Spleen (tissue), 11 donors: Measurements from ENCODE around the gene DNASE1. TPM values are rescaled to one million over a fixed set of nuclear protein-coding genes. Genes with fewer than 3 reads are reported as not detected.
A peak's percentile ranks its signal among the peaks of the same experiment; 100 is the strongest.

Experiments used
- DNase-seq: peaks from one replicate; pipeline ENCODE4 v3.0.0-alpha.2; 2020
- H3K27ac ChIP-seq, 8 donors: fragments of 200-600 bp; sonication (generic) in 7 of 8; 1 replicate in 4 of 8; 2 replicates in 4 of 8; pipeline versions ENCODE4 v1.5.0 to v1.8.0; 2016 to 2021; ENCODE audit warnings: inconsistent platforms in 4 of 8, mild to moderate bottlenecking in 4 of 8, moderate library complexity in 1 of 8
- H3K27me3 ChIP-seq, 7 donors: fragments of 200-600 bp; sonication (generic) in 6 of 7; replicated peaks in 1 of 7; 1 replicate in 4 of 7; 2 replicates in 3 of 7; pipeline versions ENCODE4 v1.5.0 to v1.8.0; 2016 to 2021; ENCODE audit warnings: inconsistent platforms in 3 of 7, mild to moderate bottlenecking in 1 of 7
- H3K36me3 ChIP-seq, 6 donors: fragments of 200-600 bp; sonication (generic) in 5 of 6; 1 replicate in 4 of 6; 2 replicates in 2 of 6; pipeline versions ENCODE4 v1.5.0 to v1.8.0; 2016 to 2021; ENCODE audit warnings: inconsistent platforms in 2 of 6
- H3K4me1 ChIP-seq, 6 donors: fragments of 200-600 bp; sonication (generic) in 5 of 6; 1 replicate in 3 of 6; 2 replicates in 3 of 6; pipeline versions ENCODE4 v1.5.0 to v1.8.0; 2016 to 2021; ENCODE audit warnings: inconsistent platforms in 3 of 6
- H3K4me3 ChIP-seq, 8 donors: fragments of 200-600 bp; sonication (generic) in 7 of 8; 1 replicate in 4 of 8; 2 replicates in 4 of 8; pipeline versions ENCODE4 v1.5.0 to v1.8.0; 2016 to 2021; ENCODE audit warnings: inconsistent platforms in 4 of 8, mild to moderate bottlenecking in 4 of 8, moderate library complexity in 2 of 8
- H3K9me3 ChIP-seq, 8 donors: fragments of 200-600 bp; sonication (generic) in 7 of 8; 1 replicate in 4 of 8; 2 replicates in 4 of 8; pipeline versions ENCODE4 v1.5.0 to v1.8.0; 2016 to 2021; ENCODE audit warnings: inconsistent platforms in 4 of 8
- POLR2A ChIP-seq, 3 donors: fragments of 450-650 bp; IDR thresholded peaks; one replicate each; pipeline ENCODE4 v1.5.1; 2017; ENCODE audit warnings: antibody characterized with exemption in 3 of 3, mild to moderate bottlenecking in 1 of 3
- POLR2AphosphoS5 ChIP-seq, 3 donors: sonication (generic); formaldehyde crosslinking; IDR thresholded peaks; one replicate each; pipeline ENCODE4 v1.5.1; 2017; ENCODE audit warnings: antibody characterized with exemption in 3 of 3
- WGBS, 5 donors: extraction: QIAGEN DNeasy Blood & Tissue Kit in 3 of 5; methylation state at CpG; one replicate each; pipeline versions ENCODE4 v1.1.5 to v1.1.7; 2013 to 2018; 5-methylcytosine and 5-hydroxymethylcytosine counted together
- intact Hi-C: fragments of 100-400 bp; cut with DNase I; formaldehyde crosslinking; loops from one replicate; pipeline ENCODE4 v1.15.0; 2023; ENCODE audit warnings: low total_unique reads
- polyA plus RNA-seq, 3 donors: library from polyadenylated mRNA; stranded (reverse); fragments of 200-250 nt; gene quantifications; one replicate each; pipeline ENCODE4 v1.2.1, GENCODE V29; 2013
- total RNA-seq, 7 donors: library from RNA; depleted of rRNA in 3 of 7; stranded (reverse); fragments of >200 nt in 3 of 7; fragmentation: NEBNext Ultra II Directional in 4 of 7; extraction: Animal tissue kit (Norgen Biotek cat#: 25700) in 4 of 7; gene quantifications; one replicate each; pipeline versions ENCODE4 v1.1.0 to v1.2.1, GENCODE V29; 2016 to 2021
- TF ChIP-seq, protein P1 (sequence below), 11 experiments: fragments of 200-600 bp in 7 of 11; fragments of 450-650 bp in 4 of 11; sonication (generic) in 4 of 11; IDR thresholded peaks in 8 of 11; conservative IDR thresholded peaks in 3 of 11; 1 replicate in 7 of 11; 2 replicates in 4 of 11; pipeline versions ENCODE4 v1.4.0 to v1.8.0; 2016 to 2021; ENCODE audit warnings: antibody characterized with exemption in 11 of 11, inconsistent platforms in 4 of 11, mild to moderate bottlenecking in 1 of 11
- donor health status: healthy with polysubstance abuse.
- donor health status: DM: no; HTN: no; CAD: no; lungs with moderate emphysema.
- donor health status: DM: no; HTN: no; CAD: no.
- donor health status: Bipolar disorder and iron deficiency.
- donor health status: healthy.
- donor health status: DM: no; HTN: no; CAD: no.
- donor health status: DM: yes; HTN: yes; CAD: no.

DNASE1 gene
- total and polyA plus RNA-seq, 10 donors = 6.1 to 51.9 (median 24.7) TPM

DNA sequence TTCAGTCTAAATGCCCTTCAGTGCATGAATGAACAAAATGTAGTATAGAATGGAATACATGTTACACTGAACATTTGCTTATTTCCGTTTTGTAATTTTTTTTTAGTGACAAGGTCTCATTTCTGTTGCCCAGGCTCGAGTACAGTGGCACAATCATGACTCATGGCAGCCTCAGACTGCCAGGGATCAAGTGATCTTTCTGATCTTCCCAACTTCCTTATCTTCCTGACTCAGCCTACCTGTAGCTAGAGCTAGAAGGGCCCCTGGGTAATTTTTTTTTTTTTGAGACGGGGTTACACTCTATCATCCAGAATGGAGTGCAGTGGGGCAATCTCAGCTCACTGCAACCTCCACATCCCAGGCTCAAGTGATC, 35.7 kb upstream of the DNASE1 start:
- no peak for DNase-seq
- Histone ChIP-seq H3K27me3 (no peaks in the 10 kb centered on the region), H3K9me3 (no peaks in the 10 kb centered on the region), H3K4me3 (no peak overlapping the region), H3K4me1 (peaks cover 0 to 53% (median 6%) of the 10 kb centered on the region in 6 donors), H3K27ac (no peak overlapping the region), H3K36me3 (peaks cover 0 to 13% (median 0%) of the 10 kb centered on the region in 6 donors)
- 52 to 70% (median 59%) methylated on average over 3 of the region's 3 CpGs for WGBS, 5 donors
- intact Hi-C loops = no loop called here
- no peak for TF ChIP-seq POLR2AphosphoS5 (IDR thresholded peaks at IDR 0.05)
- TF ChIP-seq, protein P1, sequence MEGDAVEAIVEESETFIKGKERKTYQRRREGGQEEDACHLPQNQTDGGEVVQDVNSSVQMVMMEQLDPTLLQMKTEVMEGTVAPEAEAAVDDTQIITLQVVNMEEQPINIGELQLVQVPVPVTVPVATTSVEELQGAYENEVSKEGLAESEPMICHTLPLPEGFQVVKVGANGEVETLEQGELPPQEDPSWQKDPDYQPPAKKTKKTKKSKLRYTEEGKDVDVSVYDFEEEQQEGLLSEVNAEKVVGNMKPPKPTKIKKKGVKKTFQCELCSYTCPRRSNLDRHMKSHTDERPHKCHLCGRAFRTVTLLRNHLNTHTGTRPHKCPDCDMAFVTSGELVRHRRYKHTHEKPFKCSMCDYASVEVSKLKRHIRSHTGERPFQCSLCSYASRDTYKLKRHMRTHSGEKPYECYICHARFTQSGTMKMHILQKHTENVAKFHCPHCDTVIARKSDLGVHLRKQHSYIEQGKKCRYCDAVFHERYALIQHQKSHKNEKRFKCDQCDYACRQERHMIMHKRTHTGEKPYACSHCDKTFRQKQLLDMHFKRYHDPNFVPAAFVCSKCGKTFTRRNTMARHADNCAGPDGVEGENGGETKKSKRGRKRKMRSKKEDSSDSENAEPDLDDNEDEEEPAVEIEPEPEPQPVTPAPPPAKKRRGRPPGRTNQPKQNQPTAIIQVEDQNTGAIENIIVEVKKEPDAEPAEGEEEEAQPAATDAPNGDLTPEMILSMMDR (IDR thresholded peaks at IDR 0.05 in 8 of 11, conservative IDR thresholded peaks at IDR 0.05 in 3 of 11) = no peak
- no peak for TF ChIP-seq POLR2A (IDR thresholded peaks at IDR 0.05)

DNA sequence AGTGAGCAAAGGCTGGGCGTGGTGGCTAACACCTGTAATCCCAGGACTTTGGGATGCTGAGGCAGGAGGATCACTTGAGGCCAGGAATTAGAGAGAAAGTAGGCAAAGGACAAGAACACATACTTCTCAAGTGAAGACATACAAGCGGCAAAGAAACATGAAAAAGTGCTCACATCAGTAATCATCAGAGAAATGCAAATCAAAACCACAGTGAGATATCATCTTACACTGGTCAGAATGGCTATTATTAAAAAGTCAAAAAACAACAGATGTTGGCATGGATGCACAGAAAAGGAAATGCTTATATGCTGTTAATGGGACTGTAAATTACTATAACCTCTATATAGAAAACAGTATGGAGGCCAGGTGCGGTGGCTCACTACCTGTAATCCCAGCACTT, 30.8 kb upstream of the DNASE1 start:
- H3K4me3 ChIP-seq = no peak overlapping the region
- intact Hi-C loops = no loop called here
- no peaks in the 10 kb centered on the region for H3K27me3 ChIP-seq
- TF ChIP-seq POLR2A (IDR thresholded peaks at IDR 0.05) (no peak), POLR2AphosphoS5 (IDR thresholded peaks at IDR 0.05) (no peak)
- TF ChIP-seq, protein P1 (IDR thresholded peaks at IDR 0.05 in 8 of 11, conservative IDR thresholded peaks at IDR 0.05 in 3 of 11) = no peak
- no peak for DNase-seq
- no peak overlapping the region for H3K27ac ChIP-seq
- H3K9me3 ChIP-seq = no peaks in the 10 kb centered on the region
- H3K36me3 ChIP-seq = no peaks in the 10 kb centered on the region
- peaks cover 4 to 64% (median 34%) of the 10 kb centered on the region in 6 donors for H3K4me1 ChIP-seq
- WGBS, 5 donors = 75 to 81% (median 79%) methylated on average over 3 of the region's 3 CpGs

DNA sequence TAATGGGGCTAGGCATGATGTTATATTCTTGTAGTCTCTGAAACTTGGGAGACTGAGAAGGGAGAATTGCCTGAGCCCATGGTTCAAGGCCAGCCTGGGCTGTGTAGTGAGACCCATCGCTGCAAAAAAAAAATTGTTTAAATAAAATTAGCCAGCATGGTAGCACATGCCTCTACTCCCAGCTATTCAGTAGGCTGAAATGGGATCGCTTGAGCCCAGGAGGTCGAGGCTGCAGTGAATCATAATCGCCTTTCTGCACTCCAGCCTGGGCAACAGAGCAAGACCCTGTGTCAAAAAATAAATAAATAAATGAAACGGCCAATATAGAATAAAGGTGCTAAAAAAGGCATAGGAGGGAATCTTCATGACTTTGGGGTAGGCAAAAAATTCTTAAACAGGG, 29.2 kb upstream of the DNASE1 start:
- H3K27ac ChIP-seq = peak overlapping the region in 3 of 8 donors; percentile 44 to 72 (median 70)
- H3K36me3 ChIP-seq = no peaks in the 10 kb centered on the region
- WGBS, 5 donors = 87 to 91% (median 91%) methylated on average over 5 of the region's 5 CpGs
- H3K27me3 ChIP-seq = no peaks in the 10 kb centered on the region
- intact Hi-C loops = no loop called here
- peaks cover 4 to 68% (median 37%) of the 10 kb centered on the region in 6 donors for H3K4me1 ChIP-seq
- no peaks in the 10 kb centered on the region for H3K9me3 ChIP-seq
- H3K4me3 ChIP-seq = no peak overlapping the region
- TF ChIP-seq POLR2A (IDR thresholded peaks at IDR 0.05) (no peak), POLR2AphosphoS5 (IDR thresholded peaks at IDR 0.05) (no peak)
- TF ChIP-seq, protein P1 (IDR thresholded peaks at IDR 0.05 in 8 of 11, conservative IDR thresholded peaks at IDR 0.05 in 3 of 11) = no peak
- no peak for DNase-seq

DNA sequence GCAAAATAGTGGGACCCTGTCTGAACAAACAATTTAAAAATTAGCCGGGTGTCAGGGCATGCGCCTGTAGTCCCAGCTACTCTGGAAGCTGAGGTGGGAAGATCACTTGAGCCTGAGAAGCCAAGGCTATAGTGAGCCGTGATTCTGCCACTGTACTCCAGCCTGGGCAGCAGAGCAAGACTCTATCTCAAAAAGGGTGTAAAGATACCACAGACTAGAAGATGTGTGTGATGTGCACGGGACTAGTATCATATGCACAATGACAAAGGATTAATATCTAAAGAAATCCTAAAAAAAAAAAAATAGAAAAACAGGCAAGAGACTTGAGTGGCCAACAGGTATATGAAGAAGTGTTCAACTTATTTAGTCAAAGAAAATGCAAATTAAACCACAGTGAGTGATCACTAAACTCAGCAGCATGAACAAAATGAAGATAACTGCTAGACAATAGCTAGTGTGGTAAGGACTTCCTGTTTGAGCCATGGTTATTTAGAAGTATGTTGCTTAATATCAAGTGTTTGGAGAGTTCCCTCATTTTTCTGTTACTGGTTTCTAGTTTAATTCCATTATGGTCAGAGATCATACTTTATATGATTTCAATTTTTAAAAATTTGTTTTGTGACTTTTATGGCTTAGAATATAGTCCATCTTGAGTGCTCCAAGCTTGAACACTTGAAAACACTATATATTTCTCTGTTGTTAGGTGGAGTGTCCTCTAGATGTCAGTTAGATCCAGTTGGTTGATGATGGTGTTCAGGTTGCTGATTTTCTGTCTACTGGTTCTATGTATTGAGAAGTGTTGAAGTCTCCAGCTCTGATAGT, 28.4 kb upstream of the DNASE1 start:
- intact Hi-C loops = no loop called here
- Histone ChIP-seq H3K4me3 (no peak overlapping the region), H3K36me3 (no peaks in the 10 kb centered on the region), H3K4me1 (peaks cover 4 to 68% (median 37%) of the 10 kb centered on the region in 6 donors), H3K27me3 (no peaks in the 10 kb centered on the region), H3K9me3 (no peaks in the 10 kb centered on the region), H3K27ac (peak overlapping the region; percentile 5 to 72 (median 42))
- TF ChIP-seq POLR2AphosphoS5 (IDR thresholded peaks at IDR 0.05) (no peak), POLR2A (IDR thresholded peaks at IDR 0.05) (no peak)
- TF ChIP-seq, protein P1 (IDR thresholded peaks at IDR 0.05 in 8 of 11, conservative IDR thresholded peaks at IDR 0.05 in 3 of 11) = no peak
- 57 to 67% (median 60%) methylated on average over 4 of the region's 4 CpGs for WGBS, 5 donors
- DNase-seq = no peak
